GM20000 (cell line): ENCODE measurements around the gene TARS3.

Experiments used
- DNase-seq: peaks from one replicate; pipeline ENCODE4 v3.0.0; 2012; ENCODE audit warnings: low spot score
- TF ChIP-seq, protein P1 (sequence below): IDR thresholded peaks from 2 replicates; pipeline ENCODE4 v1.5.1; 2012; ENCODE audit warnings: mild to moderate bottlenecking, control low read depth; ENCODE audit errors: extremely low read depth, missing control alignments

Gene TARS3

GRCh38 chr15:101621961-101622360 lies 102.3 kb downstream of the TARS3 start:
- no peak for DNase-seq
- TF ChIP-seq, protein P1, sequence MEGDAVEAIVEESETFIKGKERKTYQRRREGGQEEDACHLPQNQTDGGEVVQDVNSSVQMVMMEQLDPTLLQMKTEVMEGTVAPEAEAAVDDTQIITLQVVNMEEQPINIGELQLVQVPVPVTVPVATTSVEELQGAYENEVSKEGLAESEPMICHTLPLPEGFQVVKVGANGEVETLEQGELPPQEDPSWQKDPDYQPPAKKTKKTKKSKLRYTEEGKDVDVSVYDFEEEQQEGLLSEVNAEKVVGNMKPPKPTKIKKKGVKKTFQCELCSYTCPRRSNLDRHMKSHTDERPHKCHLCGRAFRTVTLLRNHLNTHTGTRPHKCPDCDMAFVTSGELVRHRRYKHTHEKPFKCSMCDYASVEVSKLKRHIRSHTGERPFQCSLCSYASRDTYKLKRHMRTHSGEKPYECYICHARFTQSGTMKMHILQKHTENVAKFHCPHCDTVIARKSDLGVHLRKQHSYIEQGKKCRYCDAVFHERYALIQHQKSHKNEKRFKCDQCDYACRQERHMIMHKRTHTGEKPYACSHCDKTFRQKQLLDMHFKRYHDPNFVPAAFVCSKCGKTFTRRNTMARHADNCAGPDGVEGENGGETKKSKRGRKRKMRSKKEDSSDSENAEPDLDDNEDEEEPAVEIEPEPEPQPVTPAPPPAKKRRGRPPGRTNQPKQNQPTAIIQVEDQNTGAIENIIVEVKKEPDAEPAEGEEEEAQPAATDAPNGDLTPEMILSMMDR, result no peak

DNA sequence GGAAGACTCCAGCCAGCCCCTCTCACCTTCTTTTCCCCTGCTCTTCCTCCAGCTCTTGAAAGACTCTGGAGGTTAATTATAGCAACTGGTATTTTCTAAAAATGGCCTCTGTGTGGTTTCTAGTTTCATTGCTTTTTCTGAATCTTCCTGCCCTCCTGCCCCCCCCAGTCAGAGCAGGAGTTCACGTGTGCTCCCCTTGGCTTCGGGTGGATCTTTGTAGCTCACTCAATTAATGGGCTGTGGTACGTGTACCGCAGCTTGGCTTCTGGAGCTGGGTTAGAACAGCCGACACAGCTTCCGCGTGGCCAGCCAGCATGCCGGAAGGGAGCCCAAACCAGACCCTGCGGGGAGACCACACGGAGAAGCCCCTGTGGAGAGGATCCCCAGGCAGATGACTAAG lies 103.6 kb downstream of the TARS3 start:
- no peak for DNase-seq
- TF ChIP-seq, protein P1, result no peak

- DNase-seq, result no peak
- TF ChIP-seq, protein P1, result no peak
These were observed 104.7 kb downstream of the TARS3 start for GRCh38 chr15:101619615-101619865.

GRCh38 chr15:101618851-101619614 lies 105.2 kb downstream of the TARS3 start:
- DNase-seq, result no peak
- TF ChIP-seq, protein P1, result no peak

DNA sequence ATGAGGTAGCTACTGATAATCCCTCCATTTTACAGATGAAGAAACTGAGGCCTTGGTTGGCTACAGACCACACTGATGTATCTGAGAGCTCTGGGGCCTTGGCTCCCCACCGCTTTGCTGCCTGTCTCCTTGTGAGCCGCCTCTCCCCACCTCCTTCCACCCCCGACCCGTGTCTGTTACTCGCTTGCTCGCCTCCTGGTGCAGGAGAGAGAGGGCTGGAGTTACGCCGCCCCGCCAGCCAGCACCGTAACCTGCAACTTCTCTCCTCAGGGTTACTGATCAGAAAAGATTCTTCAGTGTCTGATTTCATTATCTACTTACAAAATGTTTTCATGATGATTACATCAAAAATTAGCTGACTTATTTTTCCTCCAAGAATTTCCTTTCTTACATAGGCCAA lies 106.2 kb downstream of the TARS3 start:
- no peak for DNase-seq
- TF ChIP-seq, protein P1, result no peak

DNA sequence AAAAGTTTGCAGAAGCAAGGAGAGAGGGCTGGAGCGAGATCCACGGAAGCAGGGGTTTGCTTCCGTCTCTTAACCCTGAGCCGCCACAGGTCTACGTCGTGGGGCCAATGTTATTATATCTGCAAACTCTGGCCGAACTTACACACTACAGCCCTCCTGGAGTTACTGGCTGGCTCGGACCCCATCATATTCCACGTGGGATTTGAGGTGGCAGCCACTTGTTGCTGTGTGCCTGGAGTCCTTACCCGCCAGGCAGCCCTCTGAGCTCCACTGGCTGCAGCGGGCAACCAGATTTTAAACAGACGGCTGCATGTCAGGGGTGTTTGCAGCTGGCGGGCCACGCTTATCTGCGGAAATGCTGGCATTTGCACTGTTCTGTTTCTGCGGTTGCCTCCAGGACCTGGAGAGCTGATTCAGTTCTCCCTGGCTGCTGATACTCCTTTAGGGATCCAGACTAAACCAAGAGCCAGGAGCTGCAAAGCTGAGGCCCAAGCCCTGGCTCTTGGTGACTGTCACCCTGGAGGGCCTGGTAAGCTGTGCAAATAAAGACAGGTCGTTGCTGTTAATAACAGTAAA lies 106.8 kb downstream of the TARS3 start:
- TF ChIP-seq, protein P1, result no peak
- no peak for DNase-seq

GRCh38 chr15:101615986-101616848 lies 108.1 kb downstream of the TARS3 start:
- DNase-seq, result no peak
- TF ChIP-seq, protein P1, result no peak
